Activated CD4-positive, alpha-beta T cell treated with anti-CD3 and anti-CD28 coated beads, Interleukin-2, amount 50 U/mL, for 48 hours (primary cell): ENCODE measurements around the gene SLC9A3.

Source experiments
- DNase-seq, 2 experiments: peaks; one replicate each; pipeline ENCODE4 v3.0.0-alpha.2; 2020

The SLC9A3 gene

DNA sequence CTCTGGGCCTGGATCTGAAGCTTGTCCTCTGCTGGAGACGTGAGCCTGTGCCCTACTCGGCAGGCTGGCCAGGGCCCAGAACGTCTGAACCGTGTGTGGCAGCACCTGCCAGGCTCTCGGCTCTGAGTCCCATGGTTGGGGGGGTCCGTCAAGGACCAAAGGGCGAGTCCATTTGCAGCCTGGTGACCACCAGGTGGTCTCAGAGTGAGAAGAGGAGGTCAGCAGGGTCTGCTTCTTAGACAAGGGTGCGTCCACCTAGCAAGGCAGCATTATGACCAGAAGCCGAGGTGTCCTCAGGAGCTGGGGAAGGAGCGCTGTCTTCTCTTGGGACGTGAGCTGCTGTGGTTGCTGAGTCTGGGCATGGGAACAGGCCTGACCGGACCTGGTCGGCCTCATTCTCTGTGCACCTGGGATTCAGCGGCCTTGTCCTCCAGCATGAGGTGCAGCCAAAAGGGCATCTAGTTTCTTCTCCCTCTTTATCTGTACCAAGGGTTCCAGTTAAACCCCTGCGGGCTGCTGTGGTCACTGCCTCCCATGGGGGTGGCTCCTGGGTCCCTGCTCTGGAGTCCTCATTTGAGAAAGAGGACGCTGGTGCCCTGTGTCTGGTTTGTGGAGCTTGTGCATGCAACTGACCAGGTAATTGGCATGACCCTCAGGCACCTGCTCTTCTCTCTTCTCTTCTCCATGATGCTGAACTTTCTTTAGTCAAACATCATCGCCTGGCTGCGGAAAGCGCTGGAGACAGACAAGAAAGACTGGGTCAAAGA is 66.9 kb downstream of the SLC9A3 start:
- DNase-seq: no peak

DNA sequence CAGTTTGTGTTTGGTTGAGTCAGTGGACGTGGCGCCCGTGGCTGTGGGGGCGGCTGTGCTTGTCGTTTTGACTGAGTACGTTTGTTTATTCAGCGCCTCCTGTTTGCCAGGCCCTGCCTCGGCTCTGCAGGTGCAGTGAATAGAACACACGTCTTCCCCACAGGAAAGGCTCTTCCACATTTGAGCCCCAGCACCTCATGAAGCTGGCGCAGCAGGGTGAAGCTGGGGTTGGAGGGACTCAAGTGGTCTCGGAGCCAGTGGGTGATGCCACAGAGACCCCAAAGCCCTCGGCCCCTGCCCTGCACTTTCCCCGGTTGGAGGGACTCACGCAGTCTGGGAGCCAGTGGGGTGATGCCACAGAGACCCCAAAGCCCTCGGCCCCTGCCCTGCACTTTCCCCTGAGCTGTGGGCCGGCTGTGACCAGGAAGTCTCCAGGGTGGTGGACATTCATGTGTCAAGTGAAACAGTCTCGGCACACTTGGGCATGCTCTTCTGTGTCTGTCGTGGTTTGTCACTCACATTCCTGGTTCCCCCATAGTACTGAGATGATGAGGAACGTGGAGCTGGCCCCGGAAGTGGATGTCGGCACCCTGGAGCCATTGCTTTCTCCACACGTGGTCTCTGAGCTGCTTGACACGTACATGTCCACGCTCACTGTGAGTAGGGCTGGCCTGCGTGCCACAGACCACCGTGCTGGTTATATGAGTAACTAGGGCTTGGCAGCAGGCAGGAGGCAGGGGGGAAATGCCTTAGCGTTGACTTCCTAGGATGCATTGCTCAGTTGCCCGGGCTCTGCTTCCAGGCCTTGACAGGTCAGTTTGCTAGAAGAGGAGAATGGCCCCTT is 67.7 kb downstream of the SLC9A3 start:
- no peak for DNase-seq

DNA sequence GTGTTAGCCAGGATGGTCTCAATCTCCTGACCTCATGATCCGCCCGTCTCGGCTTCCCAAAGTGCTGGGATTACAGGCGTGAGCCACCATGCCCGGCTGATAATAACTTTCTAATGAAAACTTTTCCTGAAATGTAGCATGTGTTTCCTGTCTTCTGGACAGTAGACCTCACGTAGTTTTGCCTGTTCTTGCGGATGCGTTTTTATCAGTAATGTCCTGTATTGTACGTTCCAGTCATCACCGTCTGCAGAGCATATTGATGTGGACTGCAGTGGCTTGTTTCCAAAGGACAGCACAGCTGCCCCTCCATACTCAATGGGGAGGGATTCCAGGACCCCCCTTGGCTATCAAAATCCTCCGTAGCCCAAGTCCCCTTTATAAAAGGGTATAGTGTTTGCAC is 68.4 kb downstream of the SLC9A3 start:
- DNase-seq: no peak

DNA sequence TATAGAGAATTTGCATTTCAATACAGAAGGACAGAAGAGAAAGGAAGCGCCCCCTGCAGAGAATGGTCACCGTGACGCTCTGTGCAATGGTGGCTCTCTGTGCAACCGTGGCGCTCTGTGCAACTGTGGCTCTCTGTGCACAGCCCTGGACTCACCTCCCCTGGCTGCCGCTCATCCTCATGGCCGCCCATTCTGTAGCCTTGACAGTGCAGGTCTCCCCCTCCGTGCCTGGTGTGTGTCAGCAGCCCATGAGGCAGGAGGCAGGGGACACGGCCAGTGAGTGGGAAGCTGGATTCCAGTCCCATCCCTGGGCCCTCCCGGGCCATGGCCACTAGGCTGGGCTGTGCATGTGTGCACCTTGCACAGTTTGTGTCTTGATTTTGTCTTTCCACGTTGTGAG is 69.3 kb downstream of the SLC9A3 start:
- no peak for DNase-seq

DNA sequence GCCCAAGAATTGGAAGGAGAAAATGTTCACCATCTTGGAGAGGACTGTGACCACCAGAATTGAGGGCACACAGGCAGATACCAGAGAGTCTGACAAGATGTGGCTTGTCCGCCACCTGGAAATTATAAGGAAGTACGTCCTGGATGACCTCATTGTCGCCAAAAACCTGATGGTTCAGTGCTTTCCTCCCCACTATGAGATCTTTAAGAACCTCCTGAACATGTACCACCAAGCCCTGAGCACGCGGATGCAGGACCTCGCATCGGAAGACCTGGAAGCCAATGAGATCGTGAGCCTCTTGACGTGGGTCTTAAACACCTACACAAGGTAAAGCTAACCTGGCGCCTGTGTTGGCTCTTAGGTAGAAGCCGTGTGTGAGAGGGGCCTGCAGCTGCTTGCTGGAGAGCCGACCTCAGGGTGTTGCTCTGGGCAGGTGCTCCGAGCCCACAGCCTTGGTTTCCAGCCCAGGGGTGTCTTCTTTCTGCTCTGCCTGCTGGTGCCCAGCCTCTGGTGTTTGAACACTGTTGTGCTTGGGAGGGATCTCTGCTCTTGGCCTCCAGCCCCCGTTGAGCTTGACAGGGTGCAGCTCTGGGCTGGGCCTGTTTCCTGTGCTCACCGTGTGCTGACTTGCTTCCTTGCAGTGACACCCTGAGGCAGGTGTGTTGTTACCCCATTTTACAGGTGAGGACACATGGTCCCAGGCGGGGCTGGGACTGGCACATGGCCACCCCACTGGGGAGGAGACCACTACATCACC is 70.3 kb downstream of the SLC9A3 start:
- no peak for DNase-seq

DNA sequence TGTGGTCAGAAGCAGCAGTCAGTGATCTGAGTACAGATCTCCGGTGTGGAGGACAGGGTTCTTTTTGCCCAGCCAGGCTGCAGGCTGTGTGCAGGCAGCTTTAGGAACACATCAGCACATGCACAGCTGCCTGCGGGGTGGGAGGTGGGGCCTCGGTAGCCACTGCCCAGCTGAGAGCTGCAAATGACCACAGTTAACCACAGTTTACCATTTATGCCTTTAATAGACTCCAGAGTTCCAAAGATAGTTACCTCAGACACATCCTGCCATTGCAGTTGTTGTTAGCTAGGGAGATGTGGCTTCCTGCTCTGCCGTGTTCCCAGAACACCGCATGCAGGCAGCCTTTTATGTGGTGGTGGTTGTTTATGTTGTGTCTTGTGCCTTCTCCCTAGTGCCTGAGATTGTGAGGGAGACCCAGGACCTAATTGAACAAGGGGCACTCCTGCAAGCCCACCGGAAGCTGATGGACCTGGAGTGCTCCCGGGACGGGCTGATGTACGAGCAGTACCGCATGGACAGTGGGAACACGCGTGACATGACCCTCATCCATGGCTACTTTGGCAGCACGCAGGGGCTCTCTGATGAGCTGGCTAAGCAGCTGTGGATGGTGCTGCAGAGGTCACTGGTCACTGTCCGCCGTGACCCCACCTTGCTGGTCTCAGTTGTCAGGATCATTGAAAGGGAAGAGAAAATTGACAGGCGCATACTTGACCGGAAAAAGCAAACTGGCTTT is 71.1 kb downstream of the SLC9A3 start:
- DNase-seq: no peak

DNA sequence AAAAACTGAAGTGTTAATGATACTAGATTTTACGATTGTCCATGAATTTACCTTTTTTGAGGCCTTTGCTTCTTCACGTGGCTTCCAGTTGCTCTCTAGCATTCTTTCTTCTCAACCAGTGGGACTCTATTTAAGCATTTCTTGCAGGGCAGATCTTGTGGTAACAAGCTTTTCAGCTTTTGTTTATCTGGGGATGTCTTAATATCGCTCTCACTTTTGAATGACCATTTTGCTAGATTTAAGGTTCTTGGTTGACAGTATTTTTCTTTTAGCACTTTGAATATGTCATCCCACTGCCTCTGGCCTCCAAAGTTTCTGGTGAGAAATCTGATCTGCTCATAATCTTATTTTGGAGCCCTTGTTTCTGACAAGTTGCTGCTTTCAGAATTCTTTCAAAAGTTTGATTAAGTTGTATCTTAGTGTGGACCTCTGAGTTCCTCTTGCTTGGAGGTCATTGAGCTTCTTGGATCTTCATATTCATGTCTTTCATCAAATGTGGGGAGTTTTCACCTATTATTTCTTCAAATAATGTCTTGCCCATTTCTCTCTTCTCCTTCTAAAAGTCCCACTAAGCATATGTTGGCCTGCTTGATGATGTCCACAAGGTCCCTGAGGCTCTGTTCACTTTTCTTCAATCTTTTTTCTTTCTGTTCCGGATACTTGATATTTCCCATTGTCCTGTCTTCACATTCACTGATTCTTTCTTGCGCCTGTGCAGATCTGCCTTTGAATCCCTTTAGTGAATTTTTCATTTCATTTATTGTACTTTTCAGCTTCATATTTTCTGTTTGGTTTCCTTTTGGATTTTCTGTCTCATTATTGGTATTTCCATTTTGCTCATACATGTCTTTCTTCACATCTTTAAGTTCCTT is 72.4 kb downstream of the SLC9A3 start:
- DNase-seq: no peak

DNA sequence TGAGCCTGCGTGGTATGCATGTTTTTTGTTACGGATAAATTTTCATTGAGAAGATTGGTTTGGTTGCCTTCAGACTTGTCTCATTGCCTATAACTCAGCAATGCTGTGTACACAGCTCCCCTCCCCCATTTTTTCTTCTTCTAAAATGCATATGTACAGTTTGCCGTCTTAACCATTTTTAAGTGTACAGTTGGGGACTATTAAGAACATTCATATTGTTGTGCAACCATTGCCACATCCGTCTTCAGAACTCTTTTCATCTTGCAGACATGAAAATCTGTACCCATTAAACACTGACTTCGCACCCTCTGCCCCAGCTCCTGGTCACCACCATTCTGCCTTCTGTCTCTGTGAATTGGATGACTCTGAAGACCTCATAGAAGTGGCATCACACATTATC is 75.1 kb downstream of the SLC9A3 start:
- DNase-seq: no peak

DNA sequence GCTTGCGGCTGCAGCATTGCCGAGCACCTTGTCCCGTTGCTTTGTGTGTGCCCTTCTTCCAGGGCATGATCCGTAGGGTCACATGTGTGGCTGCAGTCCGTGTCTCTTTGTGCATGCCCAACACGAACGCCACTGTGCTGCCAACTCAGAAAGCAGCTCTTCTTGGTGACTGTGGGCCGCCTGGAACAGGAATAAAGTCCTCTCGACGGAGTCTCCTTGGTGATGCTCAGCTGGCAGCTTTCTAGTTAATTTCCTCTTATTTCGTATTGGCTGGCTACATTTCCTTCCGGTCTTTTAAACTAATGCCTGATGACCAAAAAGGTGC is 75.5 kb downstream of the SLC9A3 start:
- no peak for DNase-seq

DNA sequence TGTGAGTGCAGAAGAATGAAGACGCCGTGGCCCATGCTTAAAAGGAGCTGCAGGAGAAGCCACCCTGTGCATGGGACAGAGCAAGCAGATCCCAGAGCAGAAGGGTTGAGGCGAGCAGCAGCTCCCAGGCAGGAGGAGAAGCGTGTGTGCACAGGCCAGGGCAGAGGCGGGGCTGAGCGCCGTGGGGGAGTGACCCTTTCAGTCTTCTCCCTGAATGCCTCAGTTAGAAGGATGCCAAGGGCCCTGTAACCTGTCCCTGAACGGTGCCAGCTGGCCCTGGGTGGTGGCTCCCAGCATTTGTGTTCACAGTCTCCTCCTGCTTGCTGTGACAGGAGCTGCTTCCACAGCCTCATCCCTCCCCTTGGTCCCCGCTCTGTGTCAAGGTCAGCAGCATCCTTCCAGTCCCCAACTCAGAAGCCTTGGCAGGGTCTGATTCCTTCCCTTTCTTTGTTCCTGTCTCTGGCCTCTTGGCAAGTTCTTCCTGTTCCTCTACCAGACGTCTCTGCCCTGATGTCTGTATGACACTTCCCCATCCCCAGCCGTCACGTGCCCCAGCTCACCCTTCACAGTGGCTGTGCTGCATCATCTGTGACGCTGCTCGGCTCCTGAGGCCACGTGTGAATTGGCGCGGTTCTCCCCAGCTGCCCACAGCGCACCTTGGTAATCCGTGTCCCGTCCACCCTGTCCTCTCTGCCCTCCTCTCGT is 76.0 kb downstream of the SLC9A3 start:
- no peak for DNase-seq

DNA sequence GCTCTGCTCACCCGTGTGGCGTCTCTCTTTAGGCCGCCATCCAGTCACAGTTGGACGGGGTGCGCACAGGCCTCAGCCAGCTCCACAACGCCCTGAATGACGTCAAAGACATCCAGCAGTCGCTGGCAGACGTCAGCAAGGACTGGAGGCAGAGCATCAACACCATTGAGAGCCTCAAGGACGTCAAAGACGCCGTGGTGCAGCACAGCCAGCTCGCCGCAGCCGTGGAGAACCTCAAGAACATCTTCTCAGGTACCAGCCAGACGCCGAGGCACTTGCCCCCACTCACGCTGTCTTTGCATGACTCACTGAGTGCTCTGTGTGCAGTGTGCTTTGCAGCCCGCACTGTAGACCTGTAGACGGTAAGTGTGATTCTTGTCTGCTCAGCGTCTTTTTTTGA is 76.7 kb downstream of the SLC9A3 start:
- no peak for DNase-seq

DNA sequence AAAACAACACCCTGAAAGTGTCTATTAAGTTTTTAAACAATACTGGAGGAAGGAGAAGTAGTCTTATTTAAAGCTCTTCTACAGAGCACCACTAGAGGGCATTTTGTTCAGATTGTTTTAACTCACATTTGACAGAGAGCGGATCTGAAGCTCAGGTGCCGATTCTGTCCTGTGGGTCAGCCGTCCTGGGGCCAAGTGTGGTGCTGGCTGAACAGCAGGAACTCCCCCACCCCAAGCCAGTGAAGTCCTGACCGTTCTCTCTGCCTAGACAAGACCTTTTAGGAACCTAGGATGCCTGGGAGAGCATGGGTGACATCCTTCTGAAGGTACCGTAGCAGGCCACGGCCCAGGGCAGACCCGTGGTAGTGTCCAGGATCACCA is 77.4 kb downstream of the SLC9A3 start:
- no peak for DNase-seq

DNA sequence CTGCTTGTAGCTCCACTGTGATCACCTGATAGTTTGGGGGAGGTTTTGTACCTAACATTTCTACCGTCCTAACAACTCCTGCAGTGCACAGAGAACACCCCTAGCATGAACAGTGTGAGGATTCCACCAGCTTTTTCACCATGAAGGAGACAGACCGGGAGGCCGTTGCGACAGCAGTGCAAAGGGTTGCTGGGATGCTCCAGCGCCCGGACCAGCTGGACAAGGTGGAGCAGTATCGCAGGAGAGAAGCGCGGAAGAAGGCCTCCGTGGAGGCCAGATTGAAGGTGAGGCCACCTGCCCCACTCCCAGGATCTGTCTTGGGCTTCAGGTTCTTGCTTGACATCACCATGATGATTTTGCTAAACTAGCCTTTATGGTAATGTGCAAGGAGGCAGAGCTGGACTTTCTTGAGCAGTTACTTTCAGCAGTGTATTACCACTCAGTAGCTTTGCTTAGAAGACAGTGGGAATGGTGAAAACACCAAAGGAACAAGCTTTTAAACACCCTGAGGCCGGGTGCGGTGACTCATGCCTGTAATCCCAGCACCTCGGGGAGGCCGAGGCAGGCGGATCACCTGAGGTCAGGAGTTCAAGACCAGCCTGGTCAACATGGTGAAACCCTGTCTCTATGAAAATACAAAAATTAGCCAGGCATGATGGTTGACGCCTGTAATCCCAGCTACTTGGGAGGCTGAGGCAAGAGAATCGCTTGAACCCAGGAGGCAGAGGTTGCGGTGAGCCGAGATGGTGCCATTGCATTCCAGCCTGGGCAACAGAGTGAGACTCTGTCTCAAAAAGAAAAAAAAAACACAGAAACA is 78.0 kb downstream of the SLC9A3 start:
- no peak for DNase-seq

DNA sequence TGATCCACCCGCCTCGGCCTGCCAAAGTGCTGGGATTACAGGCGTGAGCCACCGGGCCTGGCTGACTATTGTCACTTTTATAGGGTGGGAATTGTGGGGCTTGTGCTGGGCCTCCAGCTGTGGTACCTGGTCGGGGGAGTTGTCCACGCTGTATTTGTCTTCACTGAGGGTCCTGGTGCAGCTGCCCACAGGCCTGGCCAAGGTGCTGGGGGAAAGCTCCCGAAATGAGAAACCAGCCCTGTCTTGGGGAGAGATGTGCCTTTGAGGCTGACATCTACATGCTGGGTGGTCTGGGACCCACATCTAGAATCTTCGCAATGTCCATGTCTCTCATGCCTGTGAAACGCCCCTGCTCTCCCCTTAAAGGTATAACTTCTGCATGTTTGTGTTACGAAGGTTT is 78.7 kb downstream of the SLC9A3 start:
- DNase-seq: no peak

DNA sequence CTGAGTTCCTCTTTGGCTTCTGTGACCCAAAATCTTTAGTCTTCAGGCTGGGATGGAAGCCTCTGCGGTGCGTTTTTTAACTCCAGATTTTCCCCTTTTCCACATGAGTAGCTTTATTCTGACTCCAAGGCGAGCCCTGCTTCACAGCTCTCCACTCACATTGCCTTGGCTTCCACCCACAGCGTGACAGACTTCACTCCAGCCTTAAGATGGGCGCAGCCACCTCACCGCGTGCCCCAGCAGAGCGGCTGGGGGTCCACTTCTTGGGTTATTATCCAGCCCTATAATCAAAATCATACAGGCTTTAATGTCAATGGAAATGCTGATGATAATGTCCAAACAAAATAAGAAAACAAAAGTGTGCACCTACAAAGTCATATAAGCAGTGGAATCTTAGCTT is 80.0 kb downstream of the SLC9A3 start:
- DNase-seq: no peak

DNA sequence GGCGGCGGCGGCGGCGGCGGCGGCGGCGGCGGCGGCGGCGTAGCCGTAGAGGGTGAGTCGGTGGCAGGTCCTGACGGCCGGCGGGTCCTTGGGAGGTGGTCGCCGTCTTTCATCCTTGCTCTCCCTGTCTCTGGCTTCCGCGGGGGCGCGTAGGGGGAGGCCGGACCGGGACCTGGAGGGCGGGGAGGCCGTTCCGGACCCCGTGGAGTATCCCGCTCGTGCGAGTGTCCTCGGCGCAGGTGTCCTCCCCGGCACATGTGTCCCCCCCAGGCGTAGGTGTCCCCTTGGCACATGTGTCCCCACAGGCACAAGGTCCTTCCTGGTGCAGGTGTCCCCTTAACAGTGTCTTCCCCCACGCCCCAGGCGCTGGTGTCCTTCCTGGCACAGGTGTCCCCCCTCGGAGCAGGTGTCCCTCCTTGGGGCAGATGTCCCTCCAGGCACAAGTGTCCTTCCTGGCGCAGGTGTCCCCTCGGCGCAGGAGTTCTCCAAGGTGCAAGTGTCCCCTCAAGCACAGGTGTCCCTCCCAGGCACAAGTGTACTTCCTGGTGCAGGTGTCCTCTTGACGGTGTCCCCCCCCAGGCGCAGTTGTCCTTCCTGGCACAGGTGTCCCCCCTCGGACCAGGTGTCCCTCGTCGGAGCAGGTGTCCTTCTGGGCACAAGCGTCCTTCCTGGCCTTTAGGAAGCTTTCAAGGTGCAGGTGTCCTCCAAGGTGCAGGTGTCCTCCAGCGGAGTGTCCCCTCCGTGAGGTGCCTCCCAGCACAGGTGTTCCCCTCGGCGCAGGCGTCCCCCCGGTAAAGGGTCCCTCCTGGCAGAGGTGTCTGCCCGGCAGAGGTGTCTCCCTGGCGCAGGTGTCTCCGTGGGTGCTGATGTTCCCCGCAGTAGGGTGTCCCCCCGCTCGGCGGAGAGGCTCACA is 80.8 kb downstream of the SLC9A3 start:
- peak; percentile 34 to 45 for DNase-seq

DNA sequence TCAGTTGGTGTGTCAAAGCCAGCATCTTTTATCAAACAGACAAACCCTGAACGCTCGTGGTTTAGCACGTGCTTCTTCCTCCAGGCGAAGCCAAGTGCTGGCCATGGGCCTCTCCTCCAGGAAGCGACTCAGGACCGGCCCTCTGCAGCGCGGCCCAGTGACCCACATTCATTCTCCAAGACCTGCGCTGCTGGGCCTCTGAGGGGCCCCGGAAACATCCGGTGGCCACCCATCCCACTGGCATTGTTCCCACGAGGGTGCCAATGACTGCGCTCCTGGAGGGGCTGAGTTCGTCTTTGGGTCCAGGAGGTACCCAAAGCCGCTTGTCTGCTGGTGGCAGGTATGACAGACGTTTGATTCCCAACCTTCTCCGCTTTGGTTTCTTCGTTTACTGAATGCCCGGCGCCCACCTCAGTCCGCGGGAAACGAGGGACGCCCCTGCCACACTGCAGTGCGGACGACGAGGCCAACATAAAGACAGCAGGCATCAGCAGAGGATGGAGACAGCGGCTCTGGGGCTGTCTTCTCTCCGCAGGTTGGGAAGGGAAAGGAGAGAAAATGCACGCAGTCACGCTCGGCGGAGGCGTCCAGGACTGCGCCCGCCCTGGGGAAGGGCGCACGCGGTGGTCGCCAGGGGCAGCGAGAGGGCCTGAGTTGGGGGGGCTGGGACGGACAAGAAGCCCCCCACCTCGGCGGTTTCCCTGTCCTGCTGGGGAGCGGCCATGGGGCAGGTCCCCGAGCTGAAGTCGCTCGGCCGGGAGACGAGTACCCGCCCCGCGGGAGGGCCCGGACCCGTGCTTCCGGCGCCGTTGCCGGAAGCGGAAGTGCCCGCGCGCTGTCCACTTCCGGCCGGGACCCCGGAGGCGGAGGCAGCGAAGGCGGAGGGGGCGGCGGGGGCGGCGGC is 81.7 kb downstream of the SLC9A3 start, which contains the start of gene EXOC3:
TSS of gene EXOC3 (plus strand) at position 842 of the 904 bp plus-strand sequence. CDS start 3,030 bp downstream, outside the sequence.
- DNase-seq: peak; percentile 72 to 77

DNA sequence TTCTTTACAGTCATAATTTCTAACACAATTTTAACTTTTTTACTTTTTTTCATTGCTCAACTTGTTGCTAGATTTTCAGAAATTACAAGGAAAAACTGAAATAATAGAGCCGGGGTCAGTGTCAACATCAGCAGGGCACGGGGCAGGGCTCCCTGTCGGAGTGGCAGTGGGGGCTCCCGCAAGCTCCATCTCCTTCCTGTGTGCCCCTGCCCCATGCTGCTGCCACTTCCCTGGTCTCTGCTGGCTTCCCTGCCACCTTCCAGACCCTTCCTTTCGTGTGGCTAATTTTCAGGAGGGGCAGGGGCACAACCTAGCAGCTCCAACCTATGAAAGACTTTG is 82.3 kb downstream of the SLC9A3 start:
- no peak for DNase-seq
